Gastrocnemius medialis (tissue), 4 donors: ENCODE results near the gene MACIR. TPM values are rescaled to one million over a fixed set of nuclear protein-coding genes. Genes with fewer than 3 reads are reported as not detected.

Source experiments
- ATAC-seq, 2 donors: fragments of 150-250 bp; one replicate each; pipeline ENCODE4 v1.9.1; 2016
- DNase-seq, 2 donors: peaks; one replicate each; pipeline ENCODE4 v3.0.0-alpha.2; 2019
- H3K27ac ChIP-seq, 4 donors: fragments of 200-600 bp; sonication (generic); 1 replicate in 1 of 4; 2 replicates in 3 of 4; pipeline ENCODE4 v1.5.1; 2016 to 2018; ENCODE audit warnings: mild to moderate bottlenecking in 2 of 4, moderate library complexity in 1 of 4
- H3K27me3 ChIP-seq, 3 donors: fragments of 200-600 bp; sonication (generic) in 2 of 3; 1 replicate in 1 of 3; 2 replicates in 2 of 3; pipeline versions ENCODE4 v1.5.1 to v1.6.0; 2016 to 2019; ENCODE audit warnings: mild to moderate bottlenecking in 1 of 3, moderate library complexity in 1 of 3
- H3K36me3 ChIP-seq, 2 donors: fragments of 200-600 bp; sonication (generic) in 1 of 2; one replicate each; pipeline ENCODE4 v1.5.1; 2017 to 2018
- H3K4me1 ChIP-seq, 2 donors: fragments of 200-600 bp; sonication (generic) in 1 of 2; one replicate each; pipeline ENCODE4 v1.5.1; 2016 to 2017; ENCODE audit warnings: mild to moderate bottlenecking in 2 of 2
- H3K4me3 ChIP-seq, 4 donors: fragments of 200-600 bp; sonication (generic) in 3 of 4; 1 replicate in 1 of 4; 2 replicates in 3 of 4; pipeline ENCODE4 v1.5.1; 2016 to 2019; ENCODE audit warnings: mild to moderate bottlenecking in 2 of 4
- H3K9me3 ChIP-seq, 3 donors: fragments of 200-600 bp; sonication (generic) in 2 of 3; 1 replicate in 1 of 3; 2 replicates in 2 of 3; pipeline ENCODE4 v1.5.1; 2016 to 2019
- POLR2A ChIP-seq, 2 donors: fragments of 450-650 bp; IDR thresholded peaks; one replicate each; pipeline ENCODE4 v1.6.1; 2017; ENCODE audit warnings: antibody characterized with exemption in 2 of 2, mild to moderate bottlenecking in 2 of 2, moderate library complexity in 2 of 2
- in situ Hi-C, 4 donors: fragments of 200-750 bp; cut with MboI; loops; one replicate each; pipeline versions ENCODE4 v1.15.0 to v1.8.0; 2017; ENCODE audit warnings: low sequenced_read_pairs in 4 of 4
- intact Hi-C: fragments of 100-400 bp; cut with DNase I; formaldehyde crosslinking; loops from one replicate; pipeline ENCODE4 v1.15.1; 2023; ENCODE audit warnings: low total_unique reads
- total RNA-seq, 4 donors: library from RNA; depleted of rRNA; stranded (reverse); fragments of >200 nt; gene quantifications; one replicate each; pipeline versions ENCODE4 v1.1.0 to v1.2.3, GENCODE V29; 2016
- TF ChIP-seq, protein P1 (sequence below), 5 experiments: fragments of 450-650 bp in 3 of 5; fragments of 200-600 bp in 2 of 5; sonication (generic) in 2 of 5; IDR thresholded peaks in 4 of 5; conservative IDR thresholded peaks in 1 of 5; 1 replicate in 4 of 5; 2 replicates in 1 of 5; pipeline ENCODE4 v1.5.1; 2016 to 2019; ENCODE audit warnings: antibody characterized with exemption in 5 of 5, mild to moderate bottlenecking in 3 of 5, moderate library complexity in 3 of 5

Gene MACIR
- total RNA-seq, 4 donors from 2014 or later, result 8.0 to 26.6 (median 21.7) TPM

DNA sequence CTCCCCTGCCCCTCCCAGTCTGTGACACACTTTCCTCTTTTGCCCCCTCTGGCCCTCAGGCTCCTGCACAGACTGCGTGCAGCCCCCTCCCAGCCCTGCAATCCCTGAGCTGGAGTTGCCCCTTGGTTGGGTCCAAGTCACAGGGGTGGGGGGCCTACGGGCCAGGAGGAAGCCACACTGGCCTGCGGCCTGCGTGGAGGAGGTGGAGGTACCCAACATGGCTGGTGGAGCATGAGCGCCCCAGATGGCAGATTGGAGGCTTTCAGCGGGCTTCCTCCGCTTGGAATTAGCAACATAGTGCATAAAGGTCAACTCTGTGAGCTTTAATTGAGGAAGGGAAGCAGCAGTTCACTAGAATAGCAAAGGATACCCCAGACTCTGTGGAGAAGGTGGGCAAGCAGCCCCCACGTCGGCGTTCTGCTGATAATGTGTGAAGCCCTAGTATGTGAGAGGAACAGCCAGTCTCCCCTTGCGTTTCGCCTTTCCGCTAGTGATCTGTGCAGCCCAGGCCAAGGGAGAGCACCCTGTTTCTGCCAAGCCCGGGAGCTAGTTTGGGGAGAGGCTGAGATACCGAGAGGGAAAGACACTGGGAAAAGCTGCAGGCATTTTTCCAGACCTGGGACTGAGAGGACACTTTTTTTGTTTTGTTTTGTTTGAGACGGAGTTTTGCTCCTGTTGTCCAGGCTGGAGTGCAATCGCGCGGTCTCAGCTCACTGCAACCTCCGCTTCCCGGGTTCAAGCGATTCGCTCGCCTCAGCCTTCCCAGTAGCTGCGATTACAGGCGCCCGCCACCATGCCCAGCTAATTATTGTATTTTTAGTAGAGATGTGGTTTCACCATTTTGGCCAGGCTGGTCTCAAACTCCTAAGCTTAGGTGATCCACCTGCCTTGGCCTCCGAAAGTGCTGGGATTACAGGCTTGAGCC, 35.3 kb upstream of the MACIR start:
- Histone ChIP-seq H3K9me3 (no peaks in the 10 kb centered on the region), H3K4me1 (no peaks in the 10 kb centered on the region), H3K36me3 (no peaks in the 10 kb centered on the region), H3K27me3 (no peaks in the 10 kb centered on the region), H3K4me3 (no peak overlapping the region), H3K27ac (no peak overlapping the region)
- TF ChIP-seq, protein P1, sequence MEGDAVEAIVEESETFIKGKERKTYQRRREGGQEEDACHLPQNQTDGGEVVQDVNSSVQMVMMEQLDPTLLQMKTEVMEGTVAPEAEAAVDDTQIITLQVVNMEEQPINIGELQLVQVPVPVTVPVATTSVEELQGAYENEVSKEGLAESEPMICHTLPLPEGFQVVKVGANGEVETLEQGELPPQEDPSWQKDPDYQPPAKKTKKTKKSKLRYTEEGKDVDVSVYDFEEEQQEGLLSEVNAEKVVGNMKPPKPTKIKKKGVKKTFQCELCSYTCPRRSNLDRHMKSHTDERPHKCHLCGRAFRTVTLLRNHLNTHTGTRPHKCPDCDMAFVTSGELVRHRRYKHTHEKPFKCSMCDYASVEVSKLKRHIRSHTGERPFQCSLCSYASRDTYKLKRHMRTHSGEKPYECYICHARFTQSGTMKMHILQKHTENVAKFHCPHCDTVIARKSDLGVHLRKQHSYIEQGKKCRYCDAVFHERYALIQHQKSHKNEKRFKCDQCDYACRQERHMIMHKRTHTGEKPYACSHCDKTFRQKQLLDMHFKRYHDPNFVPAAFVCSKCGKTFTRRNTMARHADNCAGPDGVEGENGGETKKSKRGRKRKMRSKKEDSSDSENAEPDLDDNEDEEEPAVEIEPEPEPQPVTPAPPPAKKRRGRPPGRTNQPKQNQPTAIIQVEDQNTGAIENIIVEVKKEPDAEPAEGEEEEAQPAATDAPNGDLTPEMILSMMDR (IDR thresholded peaks at IDR 0.05 in 4 of 5, conservative IDR thresholded peaks at IDR 0.05 in 1 of 5), result no peak
- TF ChIP-seq POLR2A (IDR thresholded peaks at IDR 0.05), result no peak
- in situ Hi-C loops, result loop anchor here in 2 of 4 donors (10.0 kb wide), 1 partner anchor 252 kb away; no protein-coding TSS in a partner anchor
- intact Hi-C loops, result no loop called here
- ATAC-seq (no peak), DNase-seq (no peak)

- no peaks in the 10 kb centered on the region for H3K4me1 ChIP-seq
- no peaks in the 10 kb centered on the region for H3K36me3 ChIP-seq
- no peaks in the 10 kb centered on the region for H3K27me3 ChIP-seq
- no peaks in the 10 kb centered on the region for H3K9me3 ChIP-seq
- TF ChIP-seq POLR2A (IDR thresholded peaks at IDR 0.05), result no peak
- TF ChIP-seq, protein P1 (IDR thresholded peaks at IDR 0.05 in 4 of 5, conservative IDR thresholded peaks at IDR 0.05 in 1 of 5), result peak; percentile 11 to 53 (median 46)
- in situ Hi-C loops, result loop anchor here in 2 of 4 donors (10.0 kb wide), 1 partner anchor 250 kb away; no protein-coding TSS in a partner anchor
- DNase-seq, result no peak
- intact Hi-C loops, result no loop called here
- no peak overlapping the region for H3K27ac ChIP-seq
- no peak overlapping the region for H3K4me3 ChIP-seq
- ATAC-seq, result peak in 1 of 2 donors; percentile 85
These were observed 34.3 kb upstream of the MACIR start for GRCh38 chr5:103224118-103224893.

GRCh38 chr5:103224894-103225246, 33.7 kb upstream of the MACIR start:
- Histone ChIP-seq H3K9me3 (no peaks in the 10 kb centered on the region), H3K4me3 (no peak overlapping the region), H3K4me1 (no peaks in the 10 kb centered on the region), H3K27me3 (no peaks in the 10 kb centered on the region), H3K27ac (no peak overlapping the region), H3K36me3 (no peaks in the 10 kb centered on the region)
- ATAC-seq (no peak), DNase-seq (no peak)
- in situ Hi-C loops, result loop anchor here in 2 of 4 donors (10.0 kb wide), 1 partner anchor 250 kb away; no protein-coding TSS in a partner anchor
- TF ChIP-seq POLR2A (IDR thresholded peaks at IDR 0.05), result no peak
- TF ChIP-seq, protein P1 (IDR thresholded peaks at IDR 0.05 in 4 of 5, conservative IDR thresholded peaks at IDR 0.05 in 1 of 5), result peak in 1 of 5 experiments; percentile 1
- intact Hi-C loops, result no loop called here

DNA sequence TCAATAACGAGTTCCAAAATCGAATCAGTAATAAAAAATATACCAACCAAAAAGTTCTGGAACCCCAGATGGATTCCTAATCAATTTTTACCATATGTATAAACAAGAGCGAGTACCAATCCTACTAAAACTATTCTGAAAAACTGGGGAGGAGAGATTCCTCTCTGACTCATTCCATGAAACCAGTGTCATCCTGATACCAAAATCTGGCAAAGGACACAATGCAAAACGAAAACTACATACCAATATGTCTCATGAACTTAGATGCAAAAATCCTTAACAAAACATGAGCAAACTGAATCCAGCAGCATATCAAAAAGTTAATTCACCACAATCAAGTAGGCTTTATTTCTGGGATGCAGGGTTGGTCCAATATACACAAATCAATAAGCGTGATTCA, 30.5 kb upstream of the MACIR start:
- DNase-seq (no peak), ATAC-seq (no peak)
- Histone ChIP-seq H3K9me3 (no peaks in the 10 kb centered on the region), H3K4me1 (no peaks in the 10 kb centered on the region), H3K27me3 (no peaks in the 10 kb centered on the region), H3K36me3 (no peaks in the 10 kb centered on the region), H3K27ac (no peak overlapping the region), H3K4me3 (no peak overlapping the region)
- in situ Hi-C loops (loop anchor here in 2 of 4 donors (10.0 kb wide), 1 partner anchor 247 kb away; no protein-coding TSS in a partner anchor), intact Hi-C loops (no loop called here)
- TF ChIP-seq POLR2A (IDR thresholded peaks at IDR 0.05), result no peak
- TF ChIP-seq, protein P1 (IDR thresholded peaks at IDR 0.05 in 4 of 5, conservative IDR thresholded peaks at IDR 0.05 in 1 of 5), result no peak
